Breast epithelium (tissue), 3 donors: Measurements from ENCODE around the gene IFITM10.

Source experiments
- CTCF ChIP-seq, 3 donors: fragments of 450-650 bp; IDR thresholded peaks; one replicate each; pipeline ENCODE4 v1.5.1; 2016 to 2017; ENCODE audit warnings: antibody characterized with exemption in 3 of 3, mild to moderate bottlenecking in 3 of 3, moderate library complexity in 3 of 3
- POLR2A ChIP-seq: fragments of 450-650 bp; IDR thresholded peaks from one replicate; pipeline ENCODE4 v1.6.1; 2016; ENCODE audit warnings: antibody characterized with exemption, mild to moderate bottlenecking, moderate library complexity

DNA sequence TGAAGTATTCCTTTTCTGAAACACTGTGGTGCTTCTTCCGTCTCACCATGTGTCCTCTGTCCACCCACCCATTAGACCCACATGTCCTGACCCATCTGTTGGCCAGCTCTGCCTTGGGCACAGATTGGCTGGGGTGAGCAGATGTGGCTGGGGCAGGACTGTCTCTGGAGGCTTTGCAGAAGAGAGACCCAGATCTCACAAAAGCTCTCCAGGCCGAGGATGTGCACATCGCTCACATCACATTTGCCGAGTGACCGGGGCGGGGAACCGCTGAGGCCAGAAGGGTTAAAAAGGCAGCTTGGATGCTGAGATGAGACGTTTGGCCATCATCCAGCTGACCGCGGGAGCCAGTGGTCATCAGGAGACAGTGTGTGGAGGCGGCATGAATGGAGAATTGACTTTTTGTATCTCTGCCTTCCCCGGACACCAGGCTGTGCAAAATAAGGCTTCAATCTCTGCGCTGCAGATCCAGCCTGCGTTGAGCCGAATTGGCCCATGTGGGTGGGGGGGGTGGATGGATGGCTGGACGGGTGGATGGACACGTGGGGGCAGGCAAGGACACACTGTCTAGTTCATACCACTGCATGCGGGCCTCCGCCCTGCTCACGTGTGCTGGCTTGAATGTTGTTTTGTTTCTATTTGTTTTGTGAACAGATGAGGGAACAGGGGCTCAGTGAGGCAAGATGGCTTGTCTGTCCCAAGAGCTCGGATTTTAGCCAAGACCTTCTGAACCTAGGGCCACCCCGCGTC lies 6.1 kb downstream of the IFITM10 start:
- TF ChIP-seq POLR2A (no peak), CTCF (IDR thresholded peaks at IDR 0.05) (no peak)
